IMR-90 (cell line): ENCODE measurements around the gene TMEM54. TPM values are rescaled to one million over a fixed set of nuclear protein-coding genes. Genes with fewer than 3 reads are reported as not detected.

Experiments
- ATAC-seq: fragments of 200-7000 bp; cut with Tn5 transposase; 2 replicates; pipeline ENCODE4 v1.9.1; 2020; ENCODE audit warnings: low read depth, mild to moderate bottlenecking, moderate library complexity
- BruUV-seq: library from RNA; stranded (reverse); fragments of 400-500 nt; replicated peaks from 2 replicates; lab custom pipeline; 2021; lab: Mats Ljungman, UMichigan
- CTCF ChIA-PET: fragments of 300-600 bp; formaldehyde crosslinking; extraction: SDS; loops from one replicate; lab custom pipeline; 2021; ENCODE audit warnings: antibody characterized with exemption; lab: Yijun Ruan, JAX
- POLR2A ChIA-PET: fragments of 300-600 bp; sonication (Branson Sonifier 250); formaldehyde crosslinking; loops from one replicate; lab custom pipeline; 2022; ENCODE audit warnings: antibody characterized with exemption; ENCODE audit not compliant: unreplicated experiment; lab: Charles Lee
- DNase-seq: peaks from one replicate; pipeline ENCODE4 v3.0.0; 2013
- H2AFZ ChIP-seq: replicated peaks from 2 replicates; pipeline ENCODE3; 2013; ENCODE audit warnings: low read length, mild to moderate bottlenecking; ENCODE audit not compliant: poor library complexity
- H2AK5ac ChIP-seq: 2 replicates; pipeline ENCODE4 v1.6.1; 2013; ENCODE audit warnings: low read depth, low read length, inconsistent platforms
- H2AK9ac ChIP-seq: replicated peaks from 2 replicates; pipeline ENCODE3; 2013; ENCODE audit warnings: mild to moderate bottlenecking, low read depth, low read length, moderate library complexity; ENCODE audit not compliant: poor library complexity
- H2BK120ac ChIP-seq: 2 replicates; pipeline ENCODE4 v1.6.1; 2013; ENCODE audit warnings: low read depth, low read length, inconsistent platforms
- H2BK15ac ChIP-seq: 3 replicates; pipeline ENCODE4 v1.6.1; 2013; ENCODE audit warnings: low read depth, low read length, inconsistent platforms
- H2BK20ac ChIP-seq: 2 replicates; pipeline ENCODE4 v1.6.1; 2013; ENCODE audit warnings: low read depth, mild to moderate bottlenecking, inconsistent platforms, low read length, moderate library complexity
- H2BK5ac ChIP-seq: 2 replicates; pipeline ENCODE4 v1.6.1; 2013; ENCODE audit warnings: mild to moderate bottlenecking, low read depth, low read length, inconsistent platforms; ENCODE audit not compliant: poor library complexity, severe bottlenecking
- H3K14ac ChIP-seq: replicated peaks from 2 replicates; pipeline ENCODE4 v1.6.1; 2013; ENCODE audit warnings: low read depth, low read length, inconsistent platforms
- H3K18ac ChIP-seq: 2 replicates; pipeline ENCODE4 v1.6.1; 2013; ENCODE audit warnings: low read depth, low read length, control low read depth
- H3K23ac ChIP-seq: 2 replicates; pipeline ENCODE4 v1.6.1; 2013; ENCODE audit warnings: low read depth, low read length, inconsistent platforms
- H3K27ac ChIP-seq: 2 replicates; pipeline ENCODE4 v1.5.1; 2013; ENCODE audit warnings: mild to moderate bottlenecking, control low read depth, low read length; ENCODE audit not compliant: insufficient read depth
- H3K27me3 ChIP-seq: 2 replicates; pipeline ENCODE4 v1.6.1; 2013; ENCODE audit warnings: low read length; ENCODE audit not compliant: control insufficient read depth, insufficient read depth
- H3K36me3 ChIP-seq: 2 replicates; pipeline ENCODE4 v1.6.1; 2013; ENCODE audit warnings: low read length, mixed read lengths; ENCODE audit not compliant: control insufficient read depth, insufficient read depth
- H3K4ac ChIP-seq: 2 replicates; pipeline ENCODE4 v1.6.1; 2013; ENCODE audit warnings: low read depth, low read length, inconsistent platforms
- H3K4me1 ChIP-seq: 2 replicates; pipeline ENCODE4 v1.6.1; 2013; ENCODE audit warnings: low read length, mixed read lengths; ENCODE audit not compliant: control insufficient read depth, insufficient read depth
- H3K4me2 ChIP-seq: 2 replicates; pipeline ENCODE4 v1.6.1; 2013; ENCODE audit warnings: low read depth, mild to moderate bottlenecking, control low read depth, low read length, moderate library complexity
- H3K4me3 ChIP-seq: 2 replicates; pipeline ENCODE4 v1.5.1; 2013; ENCODE audit warnings: low read depth, mild to moderate bottlenecking, control low read depth, low read length, moderate library complexity; ENCODE audit not compliant: insufficient read depth
- H3K56ac ChIP-seq: 2 replicates; pipeline ENCODE4 v1.6.1; 2013; ENCODE audit warnings: low read length, inconsistent platforms; ENCODE audit not compliant: insufficient read depth; ENCODE audit errors: extremely low read depth
- H3K79me1 ChIP-seq, 2 experiments: 2 replicates each; pipeline ENCODE4 v1.6.1; 2013; ENCODE audit warnings: low read length in 2 of 2, inconsistent platforms in 1 of 2, low read depth in 1 of 2
- H3K9ac ChIP-seq: 2 replicates; pipeline ENCODE4 v1.6.1; 2013; ENCODE audit warnings: low read depth, low read length, control low read depth
- H3K9me1 ChIP-seq: 2 replicates; pipeline ENCODE4 v1.6.1; 2013; ENCODE audit warnings: low read length, inconsistent platforms; ENCODE audit not compliant: insufficient read depth
- H3K9me3 ChIP-seq: 2 replicates; pipeline ENCODE4 v1.6.1; 2013; ENCODE audit warnings: low read length; ENCODE audit not compliant: control insufficient read depth, insufficient read depth
- H4K20me1 ChIP-seq: 2 replicates; pipeline ENCODE4 v1.6.1; 2013; ENCODE audit warnings: low read length, inconsistent platforms; ENCODE audit not compliant: insufficient read depth
- H4K5ac ChIP-seq: 2 replicates; pipeline ENCODE4 v1.6.1; 2013; ENCODE audit warnings: mild to moderate bottlenecking, low read depth, low read length, control low read depth
- H4K8ac ChIP-seq, 2 experiments: 2 replicates each; pipeline ENCODE4 v1.6.1; 2013; ENCODE audit warnings: low read depth in 2 of 2, low read length in 2 of 2, control low read depth in 1 of 2, inconsistent platforms in 1 of 2
- H4K91ac ChIP-seq: 2 replicates; pipeline ENCODE4 v1.6.1; 2013; ENCODE audit warnings: low read depth, low read length, inconsistent platforms; ENCODE audit not compliant: insufficient read depth
- BHLHE40 ChIP-seq: fragments of 150-350 bp; IDR thresholded peaks from 2 replicates; pipeline ENCODE4 v1.6.1; 2016; ENCODE audit warnings: mild to moderate bottlenecking, low read depth, low read length
- CEBPB ChIP-seq: IDR thresholded peaks from 2 replicates; pipeline ENCODE4 v1.6.1; 2012; ENCODE audit warnings: low read depth, low read length, improper control_type of control experiment
- CHD1 ChIP-seq: IDR thresholded peaks from 2 replicates; pipeline ENCODE4 v1.6.1; 2012; ENCODE audit warnings: low read depth, low read length, improper control_type of control experiment
- FOS ChIP-seq: fragments of 150-350 bp; IDR thresholded peaks from 2 replicates; pipeline ENCODE4 v1.6.1; 2016; ENCODE audit warnings: low read depth, low read length
- MXI1 ChIP-seq: IDR thresholded peaks from 2 replicates; pipeline ENCODE4 v1.6.1; 2012; ENCODE audit warnings: low read depth, mild to moderate bottlenecking, low read length, moderate library complexity, borderline replicate concordance
- NFE2L2 ChIP-seq: fragments of 150-350 bp; IDR thresholded peaks from 2 replicates; pipeline ENCODE4 v1.6.1; 2016; ENCODE audit warnings: low read depth, mild to moderate bottlenecking, low read length
- RAD21 ChIP-seq: IDR thresholded peaks from 2 replicates; pipeline ENCODE4 v1.6.1; 2012; ENCODE audit warnings: low read length, improper control_type of control experiment
- RCOR1 ChIP-seq: IDR thresholded peaks from 2 replicates; pipeline ENCODE4 v1.6.1; 2012; ENCODE audit warnings: mild to moderate bottlenecking, low read length, improper control_type of control experiment; ENCODE audit not compliant: insufficient replicate concordance
- SMC3 ChIP-seq: fragments of 150-350 bp; IDR thresholded peaks from 2 replicates; pipeline ENCODE4 v1.6.1; 2016; ENCODE audit warnings: low read depth, mild to moderate bottlenecking, antibody characterized with exemption, low read length, moderate library complexity
- WGBS, 2 experiments: methylation state at CpG; one replicate each; pipeline versions ENCODE4 v1.1.5 to v1.1.7; 2013; ENCODE audit warnings: missing lambda C conversion rate in 2 of 2; ENCODE audit not compliant: insufficient read length in 1 of 2; ENCODE audit errors: extremely low coverage in 2 of 2; 5-methylcytosine and 5-hydroxymethylcytosine counted together
- dilution Hi-C: fragments of 300-500 bp; cut with HindIII; formaldehyde crosslinking; loops from one replicate; pipeline ENCODE4 v1.14.3; 2018; ENCODE audit warnings: low sequenced_read_pairs; ENCODE audit not compliant: unreplicated experiment
- in situ Hi-C: fragments of 300-500 bp; cut with MboI; formaldehyde crosslinking; loops from 3 replicates; pipeline ENCODE4 v1.14.3; 2019; ENCODE audit warnings: low sequenced_read_pairs, inconsistent platforms, mixed read lengths
- intact Hi-C: fragments of 100-400 bp; cut with micrococcal nuclease; formaldehyde crosslinking; loops from 2 replicates; pipeline ENCODE4 v1.10.0; 2022
- polyA plus RNA-seq, 3 experiments: library from polyadenylated mRNA; depleted of rRNA; stranded (reverse); fragments of >200 nt; gene quantifications; 2 replicates each; pipeline ENCODE4 v1.2.3, GENCODE V29; 2012; ENCODE audit warnings: low replicate concordance in 1 of 3
- total RNA-seq: library from RNA; depleted of rRNA; stranded (reverse); fragments of >200 nt; gene quantifications from 2 replicates; pipeline ENCODE4 v1.2.3, GENCODE V29; 2012
- TF ChIP-seq, protein P1 (sequence below): fragments of 150-350 bp; IDR thresholded peaks from 2 replicates; pipeline ENCODE4 v1.6.1; 2016; ENCODE audit warnings: low read depth, mild to moderate bottlenecking, low read length, moderate library complexity, borderline replicate concordance
- TF ChIP-seq, protein P2 (sequence below): conservative IDR thresholded peaks from 2 replicates; pipeline ENCODE4 v1.5.1; 2012; ENCODE audit warnings: mild to moderate bottlenecking, low read depth, low read length, improper control_type of control experiment
- TF ChIP-seq, protein P3 (sequence below): fragments of 150-350 bp; IDR thresholded peaks from 2 replicates; pipeline ENCODE4 v1.6.1; 2017; ENCODE audit warnings: mild to moderate bottlenecking, antibody characterized with exemption, low read length, low read depth

Gene TMEM54
- total and polyA plus RNA-seq, 2 of the 4 experiments (the other 2 are of a cell fraction): 25.5 to 75.2 TPM

DNA sequence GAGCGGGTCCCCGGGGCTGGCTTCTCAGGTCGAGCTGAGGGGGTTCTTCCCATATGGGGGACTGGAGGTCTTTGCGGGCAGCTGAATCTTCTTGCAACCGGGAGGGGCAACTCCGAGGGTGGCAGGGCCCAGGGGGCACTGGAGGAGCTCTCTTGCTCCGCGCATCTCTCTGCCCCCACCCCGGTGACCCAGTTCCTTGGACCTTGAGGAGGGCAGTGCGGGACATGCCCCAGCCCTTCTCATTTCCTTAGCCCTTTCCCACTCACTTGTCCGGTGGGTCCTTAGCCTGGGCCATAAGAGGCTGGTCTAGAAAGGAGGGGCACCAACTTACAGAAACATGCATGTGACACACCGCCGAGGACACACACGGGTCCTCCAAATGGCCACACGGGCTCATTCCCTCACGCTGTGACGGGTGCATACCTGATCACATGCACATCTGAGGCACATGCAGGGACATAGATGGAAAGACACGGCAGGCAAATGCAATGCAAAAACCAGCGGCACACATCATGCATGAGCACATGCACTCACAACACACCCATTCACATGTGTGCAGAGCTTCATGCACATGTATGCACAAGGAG, 14.3 kb downstream of the TMEM54 start:
- no peaks in the 10 kb centered on the region for H3K79me1 ChIP-seq
- no peak overlapping the region for H2BK5ac ChIP-seq
- H3K27ac ChIP-seq: no peak overlapping the region
- POLR2A ChIA-PET: no interaction called here
- H3K56ac ChIP-seq: no peak overlapping the region
- dilution Hi-C loops (no loop called here), intact Hi-C loops (loop anchor here (1.0 to 5.0 kb wide), 2 partner anchors 199 to 485 kb away; no protein-coding TSS in a partner anchor), in situ Hi-C loops (no loop called here)
- H3K9me1 ChIP-seq: peaks cover 4% of the 10 kb centered on the region; the same call in 1 of the 2 replicates
- H2BK15ac ChIP-seq: no peak overlapping the region
- H3K23ac ChIP-seq: no peak overlapping the region
- BruUV-seq: no TSS peak
- TF ChIP-seq CHD1 (no peak), RAD21 (no peak), NFE2L2 (no peak), RCOR1 (no peak), CEBPB (no peak), MXI1 (no peak), FOS (no peak), BHLHE40 (no peak), SMC3 (no peak)
- TF ChIP-seq, protein P1, sequence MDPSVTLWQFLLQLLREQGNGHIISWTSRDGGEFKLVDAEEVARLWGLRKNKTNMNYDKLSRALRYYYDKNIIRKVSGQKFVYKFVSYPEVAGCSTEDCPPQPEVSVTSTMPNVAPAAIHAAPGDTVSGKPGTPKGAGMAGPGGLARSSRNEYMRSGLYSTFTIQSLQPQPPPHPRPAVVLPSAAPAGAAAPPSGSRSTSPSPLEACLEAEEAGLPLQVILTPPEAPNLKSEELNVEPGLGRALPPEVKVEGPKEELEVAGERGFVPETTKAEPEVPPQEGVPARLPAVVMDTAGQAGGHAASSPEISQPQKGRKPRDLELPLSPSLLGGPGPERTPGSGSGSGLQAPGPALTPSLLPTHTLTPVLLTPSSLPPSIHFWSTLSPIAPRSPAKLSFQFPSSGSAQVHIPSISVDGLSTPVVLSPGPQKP: no peak
- TF ChIP-seq, protein P2, sequence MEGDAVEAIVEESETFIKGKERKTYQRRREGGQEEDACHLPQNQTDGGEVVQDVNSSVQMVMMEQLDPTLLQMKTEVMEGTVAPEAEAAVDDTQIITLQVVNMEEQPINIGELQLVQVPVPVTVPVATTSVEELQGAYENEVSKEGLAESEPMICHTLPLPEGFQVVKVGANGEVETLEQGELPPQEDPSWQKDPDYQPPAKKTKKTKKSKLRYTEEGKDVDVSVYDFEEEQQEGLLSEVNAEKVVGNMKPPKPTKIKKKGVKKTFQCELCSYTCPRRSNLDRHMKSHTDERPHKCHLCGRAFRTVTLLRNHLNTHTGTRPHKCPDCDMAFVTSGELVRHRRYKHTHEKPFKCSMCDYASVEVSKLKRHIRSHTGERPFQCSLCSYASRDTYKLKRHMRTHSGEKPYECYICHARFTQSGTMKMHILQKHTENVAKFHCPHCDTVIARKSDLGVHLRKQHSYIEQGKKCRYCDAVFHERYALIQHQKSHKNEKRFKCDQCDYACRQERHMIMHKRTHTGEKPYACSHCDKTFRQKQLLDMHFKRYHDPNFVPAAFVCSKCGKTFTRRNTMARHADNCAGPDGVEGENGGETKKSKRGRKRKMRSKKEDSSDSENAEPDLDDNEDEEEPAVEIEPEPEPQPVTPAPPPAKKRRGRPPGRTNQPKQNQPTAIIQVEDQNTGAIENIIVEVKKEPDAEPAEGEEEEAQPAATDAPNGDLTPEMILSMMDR: no peak
- TF ChIP-seq, protein P3, sequence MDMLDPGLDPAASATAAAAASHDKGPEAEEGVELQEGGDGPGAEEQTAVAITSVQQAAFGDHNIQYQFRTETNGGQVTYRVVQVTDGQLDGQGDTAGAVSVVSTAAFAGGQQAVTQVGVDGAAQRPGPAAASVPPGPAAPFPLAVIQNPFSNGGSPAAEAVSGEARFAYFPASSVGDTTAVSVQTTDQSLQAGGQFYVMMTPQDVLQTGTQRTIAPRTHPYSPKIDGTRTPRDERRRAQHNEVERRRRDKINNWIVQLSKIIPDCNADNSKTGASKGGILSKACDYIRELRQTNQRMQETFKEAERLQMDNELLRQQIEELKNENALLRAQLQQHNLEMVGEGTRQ: no peak
- H3K36me3 ChIP-seq: no peaks in the 10 kb centered on the region
- no peak overlapping the region for H4K8ac ChIP-seq
- no peak overlapping the region for H3K9ac ChIP-seq
- no peak overlapping the region for H3K4me3 ChIP-seq
- H3K27me3 ChIP-seq: peaks cover 67% of the 10 kb centered on the region
- H3K4ac ChIP-seq: no peak overlapping the region
- no peak overlapping the region for H2AFZ ChIP-seq
- no peak for ATAC-seq
- H4K20me1 ChIP-seq: peaks cover 3% of the 10 kb centered on the region; the same call in 1 of the 2 replicates
- no peak overlapping the region for H3K4me2 ChIP-seq
- H2AK5ac ChIP-seq: no peak overlapping the region
- H4K5ac ChIP-seq: no peak overlapping the region
- no peak overlapping the region for H2BK20ac ChIP-seq
- H2BK120ac ChIP-seq: no peak overlapping the region
- CTCF ChIA-PET: interaction anchor here (0.9 kb wide), 2 partner anchors 26 to 30 kb away, joined by 3 read pairs; no protein-coding TSS in a partner anchor
- no peak for DNase-seq
- H3K18ac ChIP-seq: no peak overlapping the region
- peak overlapping the region; percentile 42 for H2AK9ac ChIP-seq
- no peak overlapping the region for H4K91ac ChIP-seq
- WGBS, 2 experiments: 54% methylated on average over 10 of the region's 19 CpGs; no CpG with 5 or more reads in 1 of the 2 experiments
- no peak overlapping the region for H3K14ac ChIP-seq
- H3K4me1 ChIP-seq: no peaks in the 10 kb centered on the region
- no peaks in the 10 kb centered on the region for H3K9me3 ChIP-seq
